Measurements from ENCODE around the gene TMEM200A.

DNA sequence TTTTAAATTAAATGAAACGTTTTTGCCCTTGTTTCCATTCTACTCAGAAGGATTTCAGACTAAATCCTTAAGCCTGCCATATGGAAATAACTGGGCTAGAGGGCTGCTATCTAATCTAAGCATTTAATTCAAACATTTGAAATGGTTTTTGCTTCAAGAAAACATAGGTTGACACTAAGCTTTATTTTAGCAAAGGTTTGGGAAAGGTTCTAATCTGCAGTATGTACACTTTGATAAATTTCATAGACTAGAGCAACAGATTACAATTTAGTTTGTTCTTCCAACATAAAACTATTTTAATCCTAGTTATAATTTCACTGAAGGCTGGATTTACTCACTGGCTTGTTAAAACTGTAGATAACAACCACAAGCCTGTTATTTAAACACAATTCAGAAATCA is 72.1 kb downstream of the TMEM200A start:
- TF ChIP-seq, protein P1, sequence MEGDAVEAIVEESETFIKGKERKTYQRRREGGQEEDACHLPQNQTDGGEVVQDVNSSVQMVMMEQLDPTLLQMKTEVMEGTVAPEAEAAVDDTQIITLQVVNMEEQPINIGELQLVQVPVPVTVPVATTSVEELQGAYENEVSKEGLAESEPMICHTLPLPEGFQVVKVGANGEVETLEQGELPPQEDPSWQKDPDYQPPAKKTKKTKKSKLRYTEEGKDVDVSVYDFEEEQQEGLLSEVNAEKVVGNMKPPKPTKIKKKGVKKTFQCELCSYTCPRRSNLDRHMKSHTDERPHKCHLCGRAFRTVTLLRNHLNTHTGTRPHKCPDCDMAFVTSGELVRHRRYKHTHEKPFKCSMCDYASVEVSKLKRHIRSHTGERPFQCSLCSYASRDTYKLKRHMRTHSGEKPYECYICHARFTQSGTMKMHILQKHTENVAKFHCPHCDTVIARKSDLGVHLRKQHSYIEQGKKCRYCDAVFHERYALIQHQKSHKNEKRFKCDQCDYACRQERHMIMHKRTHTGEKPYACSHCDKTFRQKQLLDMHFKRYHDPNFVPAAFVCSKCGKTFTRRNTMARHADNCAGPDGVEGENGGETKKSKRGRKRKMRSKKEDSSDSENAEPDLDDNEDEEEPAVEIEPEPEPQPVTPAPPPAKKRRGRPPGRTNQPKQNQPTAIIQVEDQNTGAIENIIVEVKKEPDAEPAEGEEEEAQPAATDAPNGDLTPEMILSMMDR (IDR thresholded peaks at IDR 0.05) = no peak
- no peak for TF ChIP-seq POLR2AphosphoS5 (IDR thresholded peaks at IDR 0.05)
